Activated CD4-positive, alpha-beta T cell treated with anti-CD3 and anti-CD28 coated beads, Interleukin-2, Interleukin-6, amounts not matched to agents 100 ng/mL and 50 ng/mL, durations not matched to agents 16 hours and 8 hours (primary cell): ENCODE data around the gene RGSL1.

Experiments
- DNase-seq: peaks from one replicate; pipeline ENCODE4 v3.0.0-alpha.2; 2020

RGSL1 gene

GRCh38 chr1:182552527-182552926 is 102.6 kb downstream of the RGSL1 start:
- DNase-seq, result no peak

DNA sequence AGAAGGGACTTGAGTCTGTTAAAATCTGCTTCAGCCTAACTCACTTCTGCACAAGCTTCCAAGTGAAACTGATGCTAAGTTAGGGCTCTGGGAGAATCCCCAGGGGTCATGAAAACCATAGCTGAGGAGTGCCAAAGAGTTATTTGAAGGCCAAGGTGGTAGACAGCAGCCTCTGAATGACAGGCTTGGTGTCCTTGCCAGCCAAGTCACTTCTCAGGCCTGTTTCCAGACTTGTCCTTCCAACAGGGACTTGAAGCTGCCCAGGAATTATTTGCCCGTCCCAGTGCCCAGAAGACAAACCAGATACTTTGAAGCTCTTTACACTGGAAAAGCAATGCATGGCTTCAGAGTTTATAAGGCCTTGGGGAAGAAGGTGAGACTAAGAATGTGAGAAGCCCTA is 105.5 kb downstream of the RGSL1 start:
- DNase-seq, result no peak

GRCh38 chr1:182556279-182556678 is 106.3 kb downstream of the RGSL1 start:
- DNase-seq, result no peak

DNA sequence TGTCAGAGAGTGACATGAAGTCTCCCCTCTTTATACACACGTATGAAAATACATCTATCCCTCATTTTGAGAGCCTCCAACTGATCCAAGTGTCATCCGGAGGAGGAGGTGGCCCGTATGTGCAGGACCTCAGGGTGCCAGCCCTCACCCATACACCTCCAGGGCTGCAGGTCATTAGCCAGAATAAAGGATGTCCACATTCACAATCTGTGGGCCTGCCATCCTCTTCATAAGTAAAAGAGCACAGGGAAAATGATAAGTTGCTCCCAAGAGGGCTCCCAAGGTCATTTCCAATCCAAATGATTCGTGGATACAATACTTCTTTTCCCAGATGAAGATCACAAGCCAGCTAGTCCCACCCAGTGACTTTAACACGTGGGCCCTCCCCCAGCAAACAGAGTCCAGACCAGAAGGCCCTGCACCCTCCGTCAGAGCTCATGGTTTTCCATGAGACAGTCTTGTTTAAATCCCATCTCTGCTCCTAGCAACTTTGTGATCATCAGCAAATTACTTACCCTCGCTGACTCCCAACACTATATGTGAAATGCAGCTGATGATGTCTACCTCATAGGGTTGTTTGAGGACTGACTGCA is 110.5 kb downstream of the RGSL1 start:
- no peak for DNase-seq

DNA sequence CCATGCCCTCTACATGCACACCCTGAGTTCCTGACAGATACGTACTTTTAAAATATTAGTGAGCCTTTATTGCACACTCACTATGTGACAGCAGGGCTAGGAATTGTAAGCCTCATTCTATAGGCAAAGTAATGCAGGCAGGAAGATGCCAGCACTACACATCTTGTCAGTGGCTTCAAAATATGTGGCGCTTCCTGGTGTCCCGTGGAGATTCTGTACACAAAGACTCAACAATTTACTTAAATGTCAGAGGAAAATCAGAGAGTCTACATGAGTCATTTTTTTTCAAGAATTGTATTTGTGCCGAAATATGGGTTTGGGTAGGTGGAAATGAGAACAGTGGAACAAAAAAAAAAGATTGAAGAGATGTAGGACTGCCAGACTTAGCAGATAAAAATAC is 111.5 kb downstream of the RGSL1 start:
- no peak for DNase-seq

DNA sequence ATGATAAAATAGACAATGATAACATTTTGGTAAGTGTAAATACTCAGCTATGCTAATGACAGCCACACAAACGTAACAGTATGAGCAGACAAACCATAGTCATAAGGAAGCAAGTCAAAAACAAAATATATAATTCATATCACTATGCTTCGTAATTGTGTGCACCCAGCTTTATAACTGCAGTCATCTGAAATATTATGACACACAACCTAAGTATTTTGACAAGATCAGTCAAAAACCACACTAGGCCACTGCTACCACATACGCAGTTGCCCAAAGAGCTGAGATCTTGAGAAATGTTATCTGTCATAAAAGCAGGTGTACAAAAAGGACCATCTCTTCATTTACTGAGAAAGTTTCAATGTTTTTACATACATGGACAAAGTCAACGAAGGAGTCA is 113.1 kb downstream of the RGSL1 start:
- DNase-seq, result no peak

DNA sequence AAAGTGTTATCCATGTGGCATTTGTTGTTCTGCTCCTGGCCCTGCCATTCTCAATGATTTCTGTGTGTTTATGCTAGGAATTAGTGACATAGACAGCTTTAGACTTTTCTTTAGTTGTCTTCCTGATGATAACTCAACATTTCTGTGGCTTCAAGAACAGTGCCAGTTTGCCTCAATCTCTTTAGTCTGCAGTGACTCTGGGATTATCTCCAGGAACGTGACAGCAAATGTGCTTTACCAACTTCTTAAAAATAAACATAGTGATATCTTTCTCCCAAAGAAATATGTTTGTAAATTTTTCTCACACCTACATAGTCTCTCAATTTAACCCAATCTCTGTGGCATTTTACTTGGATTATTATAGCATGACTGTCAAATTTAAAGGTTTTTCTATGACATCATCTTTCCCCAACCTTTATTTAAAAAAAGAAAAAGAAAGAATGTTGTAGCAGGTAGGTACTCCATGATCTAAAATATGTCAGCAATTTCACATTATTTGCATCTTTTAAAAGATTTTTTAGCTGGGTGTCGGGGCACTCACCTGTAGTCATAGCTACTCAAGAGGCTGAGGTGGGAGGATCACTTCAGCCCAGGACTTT is 114.6 kb downstream of the RGSL1 start:
- no peak for DNase-seq

DNA sequence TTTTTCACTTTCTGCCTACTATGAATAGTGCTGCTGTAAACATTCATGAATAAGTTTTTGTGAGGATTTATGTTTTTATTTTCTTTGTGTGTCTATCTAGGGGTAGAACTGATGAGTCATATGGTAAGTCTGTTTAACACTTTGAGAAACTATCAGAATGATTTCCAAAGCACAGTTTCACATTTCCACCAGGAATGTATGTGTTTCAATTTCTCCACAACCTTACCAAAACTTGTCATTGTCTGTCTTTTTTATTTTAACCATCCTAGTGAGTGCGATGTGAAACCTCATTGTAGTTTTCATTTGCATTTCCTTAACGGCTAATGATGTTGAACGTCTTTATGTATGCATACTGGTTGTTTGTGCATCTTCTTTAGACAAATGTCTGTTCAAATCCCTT is 115.6 kb downstream of the RGSL1 start:
- peak; percentile 13 for DNase-seq

DNA sequence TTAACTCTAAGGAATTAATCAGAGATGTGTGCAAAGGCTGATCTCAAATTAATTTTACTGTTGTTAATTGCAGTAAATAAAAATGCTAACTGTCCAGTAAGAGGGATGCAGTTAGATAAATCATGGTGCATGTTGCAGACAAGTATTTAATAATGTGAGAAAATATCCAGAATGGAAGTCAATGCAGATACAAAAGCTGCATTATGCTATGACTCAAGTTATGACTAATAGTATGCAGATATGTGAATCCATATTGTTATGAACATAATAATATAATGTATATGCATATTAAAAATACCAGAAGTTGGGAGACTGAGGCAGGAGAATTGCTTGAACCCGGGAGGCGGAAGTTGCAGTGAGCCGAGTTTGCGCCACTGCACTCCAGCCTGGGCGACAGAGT is 117.7 kb downstream of the RGSL1 start:
- no peak for DNase-seq

DNA sequence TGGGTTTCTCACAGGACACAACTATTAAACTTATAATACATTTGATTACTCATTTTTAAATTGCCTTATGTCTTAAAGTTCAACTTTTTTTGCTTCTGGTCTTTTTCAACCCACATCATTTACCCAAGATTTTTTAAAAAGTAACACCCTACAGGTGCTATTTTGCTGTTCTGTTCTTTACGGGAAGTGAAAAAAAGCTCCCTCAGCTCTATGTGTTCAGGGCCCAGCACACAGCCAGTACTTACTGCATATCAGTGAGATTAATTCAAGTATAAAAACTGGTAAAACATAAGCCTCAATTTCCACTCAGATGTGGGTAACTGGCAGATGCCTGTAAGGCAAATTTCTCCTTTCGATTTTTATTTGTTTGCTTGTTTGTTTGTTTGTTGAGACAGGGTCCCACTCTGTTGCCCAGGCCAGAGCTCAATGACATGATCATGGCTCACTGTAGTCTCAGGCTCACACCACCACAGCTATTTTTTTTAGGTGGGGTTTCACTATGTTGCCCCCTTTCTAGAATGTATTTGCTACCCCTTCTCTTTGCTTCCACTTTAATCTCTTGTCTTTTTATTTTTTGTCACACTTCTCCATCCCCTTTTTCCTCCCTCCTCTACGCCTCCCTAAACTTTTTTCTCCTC is 118.8 kb downstream of the RGSL1 start:
- no peak for DNase-seq

GRCh38 chr1:182569939-182570610 is 120.1 kb downstream of the RGSL1 start:
- no peak for DNase-seq

GRCh38 chr1:182570611-182570970 is 120.6 kb downstream of the RGSL1 start:
- DNase-seq, result no peak

DNA sequence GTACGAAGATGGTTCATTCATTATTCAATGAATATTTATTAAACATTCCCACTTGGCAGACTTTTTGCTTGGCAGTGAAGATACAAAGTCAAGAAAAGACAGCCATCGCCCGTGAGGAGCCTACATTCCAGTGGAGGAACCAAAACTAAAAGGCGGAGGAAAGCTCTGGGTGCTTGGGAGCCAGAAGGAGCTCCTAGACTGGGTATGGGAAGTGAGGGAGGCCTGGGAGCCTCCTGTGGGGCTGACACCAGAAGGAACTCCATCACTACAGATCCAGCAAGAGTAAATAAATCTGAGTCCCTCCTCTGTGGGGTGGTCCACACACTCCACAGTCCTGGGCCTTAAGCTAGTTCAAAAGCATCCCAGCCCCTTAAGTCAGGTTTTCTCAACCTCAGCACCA is 124.2 kb downstream of the RGSL1 start:
- no peak for DNase-seq

- DNase-seq, result no peak
These were observed 125.7 kb downstream of the RGSL1 start for GRCh38 chr1:182575540-182576149.

GRCh38 chr1:182580736-182581135 is 130.8 kb downstream of the RGSL1 start:
- DNase-seq, result no peak

- no peak for DNase-seq
These were observed 134.8 kb downstream of the RGSL1 start for GRCh38 chr1:182584746-182585145.

DNA sequence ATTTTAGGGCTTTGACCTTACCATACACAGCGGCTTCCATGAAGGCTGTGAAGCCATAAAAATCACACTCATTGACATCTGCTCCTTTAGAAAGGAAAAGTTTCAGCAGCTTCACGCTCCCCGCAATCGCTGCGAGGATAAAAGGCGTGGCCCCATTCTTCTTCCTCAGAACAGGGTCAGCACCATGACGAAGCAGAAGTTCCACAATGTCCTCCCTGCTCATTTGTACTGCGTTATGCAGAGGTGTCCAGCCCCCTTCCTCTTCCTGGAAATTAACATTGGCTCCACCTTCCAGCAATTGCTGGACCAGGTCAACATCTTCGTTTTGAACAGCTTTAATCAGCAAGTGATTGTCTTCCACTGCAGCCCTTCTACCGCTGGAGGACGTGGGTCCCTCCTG is 136.4 kb downstream of the RGSL1 start:
- no peak for DNase-seq

DNA sequence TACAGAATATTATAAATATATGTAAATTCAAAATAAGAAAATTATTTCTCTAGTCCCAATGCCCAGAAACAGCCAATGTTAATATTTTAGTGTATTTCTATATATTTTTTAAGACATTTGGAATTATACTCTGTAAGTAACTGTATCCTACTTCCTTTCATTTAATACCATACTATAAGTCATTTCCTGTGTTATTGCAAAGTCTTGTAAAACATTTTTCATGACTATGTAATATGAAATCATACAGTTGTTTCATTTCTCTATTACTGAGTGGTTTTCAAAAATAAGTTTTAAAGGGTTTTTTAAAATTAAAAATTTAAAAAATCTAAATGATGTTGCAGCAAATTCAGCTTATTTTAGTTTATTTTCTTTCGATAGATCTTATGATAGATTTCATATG is 137.1 kb downstream of the RGSL1 start:
- DNase-seq, result no peak

- DNase-seq, result no peak
These were observed 137.9 kb downstream of the RGSL1 start for GRCh38 chr1:182587666-182588499.

- peak; percentile 70 for DNase-seq
These were observed 138.8 kb downstream of the RGSL1 start, which contains the start of gene RNASEL for GRCh38 chr1:182588500-182589396. Gene RNASEL, minus strand, starts transcription at chr1:182589256. Its CDS starts 2,450 bp downstream, at chr1:182586806.

GRCh38 chr1:182589520-182589919 is 139.6 kb downstream of the RGSL1 start:
- no peak for DNase-seq

- DNase-seq, result no peak
These were observed 140.0 kb downstream of the RGSL1 start for GRCh38 chr1:182589931-182590330.
